EH (cell line): ENCODE data around the gene MAB21L2.
A peak's percentile ranks its signal among the peaks of the same experiment; 100 is the strongest.
"Not testable (repeated sequence)": the region's sequence is repeated elsewhere in the genome, so short reads cannot be mapped to it uniquely, and the experiment has no call there.

Experiments
- DNase-seq: peaks from one replicate; pipeline ENCODE4 v3.0.0-alpha.2; 2015; ENCODE audit warnings: low read depth

The MAB21L2 gene

GRCh38 chr4:150582146-150582872 lies at the start of gene MAB21L2:
Gene MAB21L2, plus strand, starts transcription at chr4:150582151. Its CDS starts 879 bp downstream, at chr4:150583030.
- DNase-seq, result no peak

GRCh38 chr4:150533673-150534072 lies 48.3 kb upstream of the MAB21L2 start:
- peak; percentile 53 for DNase-seq

DNA sequence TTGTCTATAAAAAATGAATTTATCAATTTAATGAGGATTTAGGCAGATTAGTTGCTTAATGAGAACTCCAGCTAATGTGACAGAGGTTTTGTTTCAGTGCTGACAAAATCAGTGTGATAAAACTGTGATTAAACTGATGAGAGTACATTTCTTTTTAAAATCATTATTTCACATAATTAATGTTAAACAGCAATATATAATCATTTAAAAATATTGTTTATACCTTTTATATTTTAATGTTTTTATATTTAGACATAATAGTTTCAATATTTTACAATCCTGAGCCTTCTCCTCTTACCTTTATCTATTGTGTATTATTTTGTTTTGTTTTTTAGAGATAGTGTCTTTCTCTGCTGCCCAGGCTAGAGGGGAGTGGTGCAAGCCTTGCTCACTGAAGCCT lies 47.1 kb upstream of the MAB21L2 start:
- no peak for DNase-seq

DNA sequence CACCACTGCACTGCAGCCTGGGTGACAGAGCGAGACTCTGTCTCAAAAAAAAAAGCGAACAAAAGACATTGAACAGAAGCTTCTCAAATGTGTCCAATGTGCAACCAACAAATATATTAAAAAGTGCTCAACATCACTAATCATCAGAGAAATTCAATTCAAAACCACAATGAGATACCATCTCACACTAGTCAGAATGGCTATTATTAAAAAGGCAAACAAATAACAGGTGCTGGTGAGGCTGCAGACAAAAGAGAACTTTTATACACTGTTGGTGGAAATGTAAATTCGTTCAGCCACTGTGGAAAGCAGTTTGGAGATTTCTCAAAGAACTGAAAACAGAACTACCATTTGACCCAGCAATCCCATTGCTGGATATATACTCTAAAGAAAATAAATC lies 44.0 kb upstream of the MAB21L2 start:
- DNase-seq, result not testable (repeated sequence)

DNA sequence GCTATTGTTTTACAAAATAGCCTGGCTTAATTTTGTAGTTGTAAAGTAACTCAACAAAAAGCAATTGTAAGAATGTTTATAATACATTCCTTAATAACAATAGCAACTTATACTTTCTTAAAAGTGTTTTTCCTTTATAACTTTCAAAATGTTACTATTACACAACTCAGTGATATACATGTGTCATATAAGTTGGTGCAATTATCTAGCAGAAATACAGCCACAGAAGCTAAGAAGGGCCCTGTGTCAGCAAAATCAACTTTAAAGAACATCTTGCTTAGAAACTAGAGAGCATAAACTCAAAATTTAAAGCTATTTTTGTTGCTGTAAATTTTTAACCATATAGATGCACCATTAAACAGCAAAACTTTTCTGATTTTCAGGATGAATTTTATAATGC lies 41.4 kb upstream of the MAB21L2 start:
- no peak for DNase-seq

DNA sequence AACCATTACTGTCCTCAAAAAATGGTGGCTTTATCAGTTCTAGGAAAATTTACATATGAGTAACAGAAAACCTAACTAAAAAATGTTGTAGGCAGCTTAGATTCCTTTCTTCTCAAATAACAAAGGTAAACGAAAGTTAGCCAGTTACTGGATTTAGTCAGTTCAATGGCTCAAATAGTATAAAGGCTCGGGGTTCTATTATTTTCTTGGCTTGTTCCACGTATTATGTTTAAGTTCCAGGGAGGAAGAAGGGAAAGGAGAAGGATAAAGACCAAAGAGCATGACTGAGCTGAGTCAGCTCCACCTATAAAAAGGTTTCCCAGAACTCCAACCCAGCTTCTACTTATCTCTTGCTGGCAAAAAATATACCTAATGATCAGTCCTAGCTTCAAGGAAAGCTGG lies 41.0 kb upstream of the MAB21L2 start:
- no peak for DNase-seq

DNA sequence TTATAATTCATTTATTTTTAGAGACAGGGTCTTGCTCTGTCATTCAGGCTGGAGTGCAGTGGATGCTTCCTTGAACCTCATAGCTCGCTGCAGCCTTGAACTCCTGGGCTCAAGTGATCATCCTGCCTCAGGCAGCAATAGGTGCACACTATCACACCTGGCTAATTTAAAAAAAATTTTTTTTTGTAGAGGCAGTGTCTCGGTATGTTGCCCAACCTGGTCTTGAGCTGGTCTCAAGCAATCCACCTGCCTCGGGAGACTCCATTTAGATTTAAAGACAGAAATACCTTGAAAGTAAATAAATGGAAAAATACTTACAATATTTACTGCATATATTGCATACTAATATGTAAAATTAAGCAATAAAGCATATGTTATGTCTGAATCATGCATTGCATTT lies 40.3 kb upstream of the MAB21L2 start:
- DNase-seq, result no peak

- DNase-seq, result no peak
Measured at GRCh38 chr4:150543042-150543441, 38.9 kb upstream of the MAB21L2 start.

GRCh38 chr4:150546286-150546685 lies 35.7 kb upstream of the MAB21L2 start:
- no peak for DNase-seq

GRCh38 chr4:150547154-150547838 lies 34.7 kb upstream of the MAB21L2 start:
- DNase-seq, result no peak

DNA sequence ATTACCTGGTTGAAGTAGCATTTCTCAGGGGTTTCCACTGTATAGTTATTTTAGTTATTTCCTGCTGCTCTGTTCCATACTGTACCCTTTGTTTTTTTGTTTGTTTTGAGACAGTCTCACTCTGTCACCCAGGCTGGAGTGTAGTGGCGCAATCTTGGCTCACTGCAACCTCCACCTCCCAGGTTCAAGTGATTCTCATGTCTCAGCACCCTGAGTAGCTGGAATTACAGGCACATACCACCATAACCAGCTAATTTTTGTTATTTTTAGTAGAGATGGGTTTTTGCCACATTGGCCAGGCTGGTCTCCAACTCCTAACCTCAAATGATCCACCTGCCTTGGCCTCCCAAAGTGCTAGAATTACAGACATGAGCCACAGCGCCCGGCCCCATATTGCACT lies 24.1 kb upstream of the MAB21L2 start:
- not testable (repeated sequence) for DNase-seq

DNA sequence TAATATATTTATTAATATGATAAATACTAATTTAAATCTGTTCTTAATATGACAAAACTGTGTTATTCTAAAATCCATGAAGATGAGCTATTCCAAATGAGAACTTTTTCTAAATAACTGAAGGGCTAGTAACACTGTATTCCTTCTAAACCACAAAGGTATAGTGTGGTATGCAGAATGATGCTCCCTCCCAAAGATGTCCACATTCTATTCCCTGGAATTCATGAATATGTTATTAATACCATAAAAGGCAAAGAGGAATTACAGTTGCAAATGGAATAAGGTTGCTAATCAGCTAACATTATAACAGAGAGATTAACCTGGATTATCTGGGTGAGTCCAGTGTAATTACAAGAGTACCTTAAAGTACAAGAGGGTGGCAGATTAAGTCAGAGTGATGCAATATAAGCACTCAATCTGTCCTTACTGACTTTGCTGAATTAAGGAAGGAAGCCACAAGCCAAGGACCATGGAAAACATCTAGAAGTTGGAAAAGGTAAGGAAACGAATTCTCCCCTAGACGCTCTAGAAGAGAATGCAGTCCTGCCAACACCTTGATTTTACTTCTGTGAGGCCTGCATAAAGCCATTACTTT lies 20.7 kb upstream of the MAB21L2 start:
- no peak for DNase-seq

DNA sequence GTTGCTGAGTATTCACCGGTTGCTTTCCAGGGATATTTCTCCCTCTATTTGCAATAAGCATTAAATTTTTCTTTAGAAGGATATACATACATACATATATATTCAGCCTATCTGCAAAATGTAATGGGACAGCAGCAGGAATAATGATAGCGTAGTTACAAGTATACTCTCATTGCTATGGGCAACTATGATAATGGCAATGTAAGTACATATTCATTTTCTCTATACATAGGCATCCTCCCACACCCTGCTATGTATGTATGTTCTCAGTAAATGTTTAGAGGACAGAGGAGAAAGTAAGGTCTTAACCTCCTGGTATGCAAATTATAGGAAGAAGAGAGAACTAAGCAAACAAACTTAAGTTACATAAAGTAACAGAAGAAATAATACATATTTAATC lies 19.7 kb upstream of the MAB21L2 start:
- no peak for DNase-seq

DNA sequence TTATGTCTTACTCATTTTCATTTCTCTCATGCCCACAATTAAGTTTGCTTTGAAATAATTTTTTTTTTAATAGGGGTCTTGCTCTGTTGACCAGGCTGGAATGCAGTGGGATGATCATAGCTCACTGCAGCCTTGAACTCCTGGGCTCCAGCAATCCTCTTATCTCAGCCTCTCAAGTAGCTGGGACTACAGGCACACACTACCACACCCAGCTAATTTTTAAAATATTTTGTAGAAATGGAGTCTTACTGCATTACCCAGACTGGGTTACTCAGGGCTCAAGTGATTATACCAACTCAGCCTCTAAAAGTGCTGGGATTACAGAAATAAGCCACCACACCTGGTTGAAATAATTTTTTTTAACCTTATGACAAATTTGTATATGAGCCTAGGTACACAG lies 19.2 kb upstream of the MAB21L2 start:
- DNase-seq, result no peak

DNA sequence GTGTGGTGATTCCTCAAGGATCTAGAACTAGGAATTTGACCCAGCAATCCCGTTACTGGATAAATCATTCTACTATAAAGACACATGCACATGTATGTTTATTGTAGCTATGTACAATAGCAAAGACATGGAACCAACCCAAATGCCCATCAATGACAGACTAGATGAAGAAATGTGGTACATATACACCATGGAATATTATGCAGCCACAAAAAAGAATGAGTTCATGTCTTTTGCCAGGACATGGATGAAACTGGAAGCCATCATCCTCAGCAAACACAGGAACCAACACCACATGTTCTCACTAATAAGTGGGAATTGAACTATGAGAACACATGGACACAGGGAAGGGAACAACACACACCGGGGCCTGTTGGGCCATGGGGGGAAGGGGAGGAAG lies 17.0 kb upstream of the MAB21L2 start:
- DNase-seq, result not testable (repeated sequence)

GRCh38 chr4:150567070-150567469 lies 14.9 kb upstream of the MAB21L2 start:
- DNase-seq, result no peak

DNA sequence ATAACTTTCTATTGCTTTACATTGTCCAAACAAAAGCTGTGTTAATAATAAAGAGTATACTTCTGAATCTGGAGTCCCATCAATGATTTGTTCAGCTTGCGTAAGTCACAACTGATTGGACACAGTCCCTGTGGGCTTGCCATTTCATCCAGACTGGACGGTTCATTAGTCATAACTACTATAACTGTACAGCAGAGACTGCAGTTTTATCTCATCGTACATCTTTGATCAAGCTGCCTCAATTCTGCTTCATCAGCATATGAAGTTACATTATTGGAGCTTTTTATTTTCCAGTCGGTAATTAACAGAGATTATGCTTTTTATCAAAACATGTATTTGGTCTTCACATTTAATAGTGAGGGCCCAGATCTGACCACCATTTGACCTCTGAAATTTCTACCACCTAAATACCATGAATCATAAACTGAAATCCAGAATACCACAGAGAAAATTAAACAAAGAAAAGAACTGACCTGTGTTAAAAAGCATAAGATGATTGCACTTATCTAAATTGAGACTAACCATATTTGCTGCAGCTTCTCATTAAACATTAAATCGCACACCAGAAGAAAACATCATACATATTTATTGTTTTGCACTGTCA lies 12.5 kb upstream of the MAB21L2 start:
- peak; percentile 52 for DNase-seq

- no peak for DNase-seq
Measured at GRCh38 chr4:150569998-150570535, 11.9 kb upstream of the MAB21L2 start.

DNA sequence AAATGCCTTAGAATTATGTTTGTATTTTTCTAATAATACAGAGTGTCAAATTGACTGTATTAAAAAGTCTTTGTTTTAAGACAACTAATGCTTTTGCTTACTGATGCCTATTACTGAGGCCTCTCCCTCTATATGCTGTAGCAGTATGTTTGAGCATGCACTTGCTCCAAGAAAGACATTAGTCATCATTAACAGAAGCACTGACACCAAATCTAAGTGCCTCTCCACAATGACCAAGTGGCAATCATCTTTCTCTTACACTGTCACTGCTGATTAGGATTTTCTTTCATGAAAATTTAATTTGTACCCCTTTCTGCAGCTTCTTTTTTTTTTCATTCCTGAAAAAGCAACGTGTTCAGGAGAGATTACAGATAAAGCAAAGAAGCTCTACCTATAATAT lies 11.1 kb upstream of the MAB21L2 start:
- DNase-seq, result no peak

DNA sequence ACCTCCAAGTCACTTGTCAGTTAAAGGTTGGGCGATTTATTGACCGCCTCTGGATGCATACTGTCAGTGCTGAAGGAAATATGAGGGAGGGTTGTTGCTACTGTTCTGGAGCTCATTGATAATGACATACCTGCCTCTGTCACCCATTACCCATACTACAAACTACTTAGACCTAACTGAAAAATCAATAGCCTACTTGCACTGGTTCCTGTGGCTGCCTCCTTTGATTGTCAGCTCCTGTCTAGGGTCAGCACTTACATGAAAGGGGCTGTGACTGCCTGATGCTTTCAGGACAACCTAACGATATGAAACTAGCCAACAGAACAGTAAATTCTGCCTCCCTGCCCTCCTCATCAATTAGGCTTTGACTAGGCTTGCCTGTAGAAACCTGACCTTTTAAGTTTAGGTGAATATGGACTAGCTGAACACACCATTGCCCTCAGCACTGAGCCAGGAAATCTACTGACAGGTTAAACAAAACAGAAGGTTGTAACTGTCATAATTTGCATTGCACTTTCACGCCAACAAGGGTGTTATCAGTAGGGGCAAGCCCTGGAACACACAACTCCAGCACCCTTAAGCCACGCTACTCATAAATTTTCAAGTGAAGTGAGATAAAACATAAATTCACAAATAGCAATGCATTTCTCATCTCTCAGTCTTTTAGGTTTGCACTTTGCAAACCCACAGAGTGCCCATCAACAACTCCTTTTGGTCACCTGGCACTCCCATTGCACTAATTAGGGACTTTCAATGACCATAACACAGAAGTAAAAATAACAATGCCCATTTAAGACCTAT lies 9.0 kb upstream of the MAB21L2 start:
- DNase-seq, result no peak

- DNase-seq, result peak; percentile 59
Measured at GRCh38 chr4:150573534-150573933, 8.4 kb upstream of the MAB21L2 start.

- no peak for DNase-seq
Measured at GRCh38 chr4:150574678-150575077, 7.3 kb upstream of the MAB21L2 start.
